ENCODE results near the gene ZNF793. TPM values are rescaled to one million over a fixed set of nuclear protein-coding genes. Genes with fewer than 3 reads are reported as not detected.

The ZNF793 gene
- total and polyA plus RNA-seq, 2 of the 8 experiments (the other 6 are each of a cell fraction or from before 2014, with no cell fraction given): 5.0 to 13.3 TPM

DNA sequence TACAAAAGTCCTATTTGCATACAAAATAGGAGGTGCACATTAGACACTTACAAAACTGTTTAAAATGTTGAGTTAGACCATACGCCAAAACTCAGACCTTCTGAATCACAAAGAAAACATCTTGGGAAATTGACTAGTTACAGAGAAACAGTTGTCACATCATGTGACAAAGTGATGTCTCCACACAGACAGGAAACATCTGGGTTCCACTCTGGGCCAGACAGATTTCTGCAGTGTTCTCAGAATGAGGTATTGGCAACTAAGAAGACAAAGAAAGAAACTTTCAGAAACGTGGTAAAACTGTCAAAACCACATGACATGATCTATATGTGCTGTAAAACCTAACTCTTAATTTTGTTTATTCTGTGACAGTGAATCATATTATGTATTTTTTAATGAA, 6.7 kb downstream of the ZNF793 start:
- TF ChIP-seq TCF12 (IDR thresholded peaks at IDR 0.05; ENCODE audit: low read depth, low read length) (no peak), NANOG (IDR thresholded peaks at IDR 0.05; ENCODE audit: insufficient read depth, low read depth, low read length, poor library complexity, severe bottlenecking) (no peak), SP4 (IDR thresholded peaks at IDR 0.05; ENCODE audit: low read length) (no peak), BACH1 (IDR thresholded peaks at IDR 0.05; ENCODE audit: low read length) (no peak), GTF2F1 (IDR thresholded peaks at IDR 0.05; ENCODE audit: borderline replicate concordance, low read depth, low read length) (no peak), CHD1 (IDR thresholded peaks at IDR 0.05; ENCODE audit: low read depth, low read length) (no peak), GABPA (IDR thresholded peaks at IDR 0.05; ENCODE audit: borderline replicate concordance, insufficient read depth, low read length) (no peak)
- TF ChIP-seq, protein P1, sequence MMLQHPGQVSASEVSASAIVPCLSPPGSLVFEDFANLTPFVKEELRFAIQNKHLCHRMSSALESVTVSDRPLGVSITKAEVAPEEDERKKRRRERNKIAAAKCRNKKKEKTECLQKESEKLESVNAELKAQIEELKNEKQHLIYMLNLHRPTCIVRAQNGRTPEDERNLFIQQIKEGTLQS (IDR thresholded peaks at IDR 0.05; ENCODE audit: insufficient read depth, low read depth, low read length): no peak
- Histone ChIP-seq H3K4me3 (ENCODE audit: extremely low read depth in 1 of 4, insufficient read depth in 2 of 4, low read depth in 3 of 4, low read length in 4 of 4) (no peak overlapping the region), H3K23me2 (ENCODE audit: low read depth, low read length) (no peaks in the 10 kb centered on the region), H3K14ac (ENCODE audit: insufficient read length) (no peak overlapping the region), H2BK15ac (ENCODE audit: low read length) (no peak overlapping the region), H4K5ac (ENCODE audit: insufficient read length, low read depth, low read length) (no peak overlapping the region), H3K4ac (replicated peaks; ENCODE audit: insufficient read length, low read depth, low read length) (no peak overlapping the region), H3K9ac (replicated peaks in 1 of 4; ENCODE audit: extremely low read depth in 1 of 4, low read depth in 3 of 4, low read length in 3 of 4) (no peak overlapping the region), H3K9me3 (ENCODE audit: insufficient read depth in 2 of 2, low read depth in 1 of 2, low read length in 1 of 2) (peaks cover 0 to 3% of the 10 kb centered on the region in 2 experiments; a peak in 1 of 4 replicates), H4K20me1 (replicated peaks in 1 of 2; ENCODE audit: control insufficient read depth in 1 of 2, insufficient read depth in 2 of 2, low read length in 2 of 2) (no peaks in the 10 kb centered on the region), H3K27me3 (replicated peaks in 1 of 4; ENCODE audit: control insufficient read depth in 3 of 4, extremely low read depth in 1 of 4, insufficient read depth in 3 of 4, low read length in 3 of 4) (no peaks in the 10 kb centered on the region), H3K27ac (ENCODE audit: low read depth, low read length) (no peak overlapping the region), H3K36me3 (ENCODE audit: control insufficient read depth in 2 of 4, insufficient read depth in 4 of 4, low read length in 3 of 4) (peaks cover 0 to 29% (median 7%) of the 10 kb centered on the region in 4 experiments; a peak in 5 of 8 replicates), H3K79me1 (ENCODE audit: low read depth, low read length) (no peaks in the 10 kb centered on the region), H3K79me2 (ENCODE audit: control insufficient read depth in 1 of 2, insufficient read depth in 2 of 2, low read length in 2 of 2) (no peaks in the 10 kb centered on the region), H2AFZ (ENCODE audit: low read length) (no peak overlapping the region), H3K23ac (ENCODE audit: insufficient read length) (no peak overlapping the region), H3K56ac (replicated peaks; ENCODE audit: insufficient read length, low read depth, low read length) (no peak overlapping the region), H3K4me2 (ENCODE audit: insufficient read depth in 1 of 2, low read depth in 2 of 2, low read length in 2 of 2) (no peak overlapping the region), H2BK5ac (ENCODE audit: low read depth, low read length) (no peak overlapping the region), H2BK20ac (ENCODE audit: low read length) (no peak overlapping the region), H2AK5ac (ENCODE audit: low read depth, low read length) (no peak overlapping the region), H3K4me1 (replicated peaks in 1 of 4; ENCODE audit: control insufficient read depth in 3 of 4, insufficient read depth in 4 of 4, low read length in 3 of 4) (no peaks in the 10 kb centered on the region), H3K18ac (ENCODE audit: extremely low read depth, low read length) (no peak overlapping the region), H4K91ac (replicated peaks; ENCODE audit: insufficient read length, low read length) (no peak overlapping the region), H2BK120ac (replicated peaks; ENCODE audit: low read depth, low read length) (no peak overlapping the region), H2BK12ac (ENCODE audit: low read depth, low read length) (no peak overlapping the region), H4K8ac (ENCODE audit: extremely low read depth, insufficient read depth, low read length) (no peak overlapping the region)
- FAIRE-seq: no peak
- no peak for DNase-seq (ENCODE audit: low read depth in 1 of 2, low spot score in 2 of 2)
- WGBS, 2 experiments (ENCODE audit: extremely low coverage in 1 of 2, insufficient coverage in 1 of 2, insufficient read length in 1 of 2, insufficient replicate concordance in 2 of 2, low coverage in 1 of 2, low lambda C conversion rate in 2 of 2, missing lambda C conversion rate in 1 of 2): 84% methylated on average over 2 of the region's 2 CpGs; no CpG with 5 or more reads in 1 of the 2 experiments
- POLR2A ChIA-PET (ENCODE audit: partially characterized antibody): no interaction called here
- CTCF ChIA-PET (ENCODE audit: partially characterized antibody): no interaction called here
